ENCODE results near the gene HIBCH. TPM values are rescaled to one million over a fixed set of nuclear protein-coding genes. Genes with fewer than 3 reads are reported as not detected.

HIBCH gene
- polyA plus RNA-seq, 1 of the 3 experiments (the other 2 are of a cell fraction) = 8.4 TPM

DNA sequence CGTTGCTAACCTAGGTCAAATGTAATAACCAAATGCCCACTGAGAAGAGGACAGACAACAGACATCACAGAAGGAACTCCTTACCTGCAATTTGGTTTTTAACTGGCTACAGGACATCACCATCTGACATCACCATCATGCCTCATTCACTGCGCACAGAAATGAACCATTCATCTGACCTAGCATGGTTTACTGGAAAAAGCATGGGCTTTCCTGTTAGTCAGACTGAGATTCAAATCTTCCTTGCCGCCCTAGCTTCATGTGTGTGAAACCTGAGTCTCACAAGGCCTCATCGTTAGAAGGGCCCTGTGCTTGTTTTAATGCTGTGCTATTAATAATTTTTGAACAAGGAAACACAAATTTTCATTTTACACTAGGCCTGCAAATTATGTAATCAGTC, 1.1 kb upstream of the HIBCH start:
- Histone ChIP-seq H3K9ac (0 out of 2 replicates have a peak overlapping the region, but pooled peaks have one; percentile 42), H3K27me3 (ENCODE audit: insufficient read depth) (no peaks in the 10 kb centered on the region), H3K4me1 (ENCODE audit: control insufficient read depth in 1 of 2, insufficient read depth in 2 of 2, low read depth in 1 of 2, low read length in 1 of 2) (peaks cover 0 to 7% of the 10 kb centered on the region in 2 experiments; a peak in 2 of 4 replicates), H3K36me3 (replicated peaks in 1 of 2; ENCODE audit: control insufficient read depth in 1 of 2, insufficient read depth in 2 of 2, low read length in 1 of 2) (no peaks in the 10 kb centered on the region), H4K20me1 (ENCODE audit: insufficient read depth) (no peaks in the 10 kb centered on the region), H3F3A (replicated peaks; ENCODE audit: insufficient read depth) (peaks cover 8% of the 10 kb centered on the region), H3K4me2 (peak overlapping the region; percentile 90; the same call in 1 of the 2 replicates), H3K79me2 (ENCODE audit: insufficient read depth) (peaks cover 30% of the 10 kb centered on the region), H3K9me2 (no peaks in the 10 kb centered on the region), H3K4me3 (ENCODE audit: low read depth in 2 of 2, low read length in 1 of 2) (no peak overlapping the region), H2AFZ (ENCODE audit: low read depth) (peak overlapping the region; percentile 99), H3K27ac (ENCODE audit: low read depth in 2 of 2, low read length in 1 of 2) (peak overlapping the region; percentile 55 to 83; a peak in 3 of 4 replicates), H3K9me3 (no peaks in the 10 kb centered on the region)
- DNase-seq = no peak
- POLR2A ChIA-PET = interaction anchor here (1.2 kb wide), 1 partner anchor 39 kb away, joined by 4 read pairs; no protein-coding TSS in a partner anchor
- CTCF ChIA-PET = interaction anchor here (0.6 to 3.4 kb wide), 9 partner anchors 9 to 49 kb away, joined by 3 to 25 read pairs (median 9); partner anchors contain the start of gene INPP1
- WGBS (ENCODE audit: low lambda C conversion rate) = 94% methylated on average over 4 of the region's 4 CpGs
- TF ChIP-seq EZH2phosphoT487 (IDR thresholded peaks at IDR 0.05; ENCODE audit: borderline replicate concordance, low read depth) (no peak), RCOR1 (IDR thresholded peaks at IDR 0.05; ENCODE audit: low read length) (no peak), RXRA (IDR thresholded peaks at IDR 0.05; ENCODE audit: borderline replicate concordance, low read depth) (no peak), RAD21 (IDR thresholded peaks at IDR 0.05; ENCODE audit: low read length) (no peak), ELF1 (IDR thresholded peaks at IDR 0.05) (no peak), EP300 (IDR thresholded peaks at IDR 0.05; ENCODE audit: borderline replicate concordance in 1 of 2, low read depth in 1 of 2, low read length in 1 of 2) (no peak), NRF1 (IDR thresholded peaks at IDR 0.05; ENCODE audit: low read depth, low read length) (no peak)
- TF ChIP-seq, protein P1, sequence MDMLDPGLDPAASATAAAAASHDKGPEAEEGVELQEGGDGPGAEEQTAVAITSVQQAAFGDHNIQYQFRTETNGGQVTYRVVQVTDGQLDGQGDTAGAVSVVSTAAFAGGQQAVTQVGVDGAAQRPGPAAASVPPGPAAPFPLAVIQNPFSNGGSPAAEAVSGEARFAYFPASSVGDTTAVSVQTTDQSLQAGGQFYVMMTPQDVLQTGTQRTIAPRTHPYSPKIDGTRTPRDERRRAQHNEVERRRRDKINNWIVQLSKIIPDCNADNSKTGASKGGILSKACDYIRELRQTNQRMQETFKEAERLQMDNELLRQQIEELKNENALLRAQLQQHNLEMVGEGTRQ (IDR thresholded peaks at IDR 0.05; ENCODE audit: borderline replicate concordance, low read depth, low read length) = no peak

DNA sequence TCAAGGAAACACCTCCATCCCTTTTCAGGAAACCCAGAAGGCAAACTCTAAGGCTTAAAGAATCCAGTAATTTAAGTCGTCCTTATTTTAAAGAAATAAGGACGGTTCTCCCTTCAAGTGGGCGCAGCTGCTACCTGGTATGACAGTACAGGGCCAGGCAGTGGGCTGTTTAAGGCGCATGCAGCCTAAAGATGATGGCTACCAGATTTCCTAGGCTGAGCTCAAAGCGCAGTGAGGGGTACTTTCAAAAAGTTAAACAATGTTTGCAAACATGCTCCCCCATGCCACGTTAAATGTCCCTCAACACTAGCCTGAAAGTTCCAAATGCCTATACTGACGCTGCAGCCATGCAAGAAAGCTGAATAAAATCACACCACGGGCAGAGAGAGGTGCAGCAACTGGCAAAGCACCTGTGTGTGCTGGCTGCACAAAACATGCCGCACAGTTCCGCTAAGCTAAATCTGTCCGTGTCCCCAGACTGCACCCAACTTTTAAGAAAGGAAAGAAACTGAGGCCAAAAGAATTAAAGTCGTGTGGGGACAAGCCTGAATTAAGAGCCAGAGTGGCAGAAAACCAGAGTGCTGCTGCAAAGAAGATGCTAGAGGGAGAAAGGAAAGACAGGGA, 583 bp downstream of the HIBCH start:
- H3K9ac ChIP-seq = peak overlapping the region; percentile 54
- peak; percentile 22 for DNase-seq
- peak overlapping the region; percentile 95 for H2AFZ ChIP-seq (ENCODE audit: low read depth)
- H3K27me3 ChIP-seq (ENCODE audit: insufficient read depth) = no peaks in the 10 kb centered on the region
- H3K4me1 ChIP-seq (ENCODE audit: control insufficient read depth in 1 of 2, insufficient read depth in 2 of 2, low read depth in 1 of 2, low read length in 1 of 2) = peaks cover 0 to 7% of the 10 kb centered on the region in 2 experiments; a peak in 2 of 4 replicates
- 9% methylated on average over 12 of the region's 12 CpGs for WGBS (ENCODE audit: low lambda C conversion rate)
- H3K9me2 ChIP-seq = no peaks in the 10 kb centered on the region
- H3K79me2 ChIP-seq (ENCODE audit: insufficient read depth) = peaks cover 30% of the 10 kb centered on the region
- TF ChIP-seq MXI1 (IDR thresholded peaks at IDR 0.05; ENCODE audit: low read depth, low read length) (peak; percentile 28), NFIC (IDR thresholded peaks at IDR 0.05; ENCODE audit: borderline replicate concordance) (no peak), FOXJ3 (CRISPR knock-in tag; IDR thresholded peaks at IDR 0.05) (no peak)
- H3K9me3 ChIP-seq = no peaks in the 10 kb centered on the region
- no peaks in the 10 kb centered on the region for H3K36me3 ChIP-seq (replicated peaks in 1 of 2; ENCODE audit: control insufficient read depth in 1 of 2, insufficient read depth in 2 of 2, low read length in 1 of 2)
- POLR2A ChIA-PET = interaction anchor here (0.8 to 1.4 kb wide), 2 partner anchors 12 to 661 kb away, joined by 3 read pairs; no protein-coding TSS in a partner anchor
- H3K27ac ChIP-seq (ENCODE audit: low read depth in 2 of 2, low read length in 1 of 2) = peak overlapping the region; percentile 55 to 86
- no peaks in the 10 kb centered on the region for H4K20me1 ChIP-seq (ENCODE audit: insufficient read depth)
- peak overlapping the region; percentile 80 to 82 for H3K4me3 ChIP-seq (ENCODE audit: low read depth in 2 of 2, low read length in 1 of 2)
- H3F3A ChIP-seq (replicated peaks; ENCODE audit: insufficient read depth) = peaks cover 8% of the 10 kb centered on the region
- H3K4me2 ChIP-seq = peak overlapping the region; percentile 90
- CTCF ChIA-PET = interaction anchor here (0.6 to 3.4 kb wide), 23 partner anchors 9 to 1686 kb away, joined by 3 to 25 read pairs (median 4); no protein-coding TSS in a partner anchor

Data from SK-N-SH (cell line).